Measurements from ENCODE around the gene EID2.

Gene EID2

GRCh38 chr19:39550197-39550596, 10.2 kb upstream of the EID2 start:
- no peak overlapping the region for H3K4me3 ChIP-seq (ENCODE audit: severe bottlenecking)

GRCh38 chr19:39546599-39546998, 6.6 kb upstream of the EID2 start:
- TF ChIP-seq CTCF (IDR thresholded peaks at IDR 0.05; ENCODE audit: poor library complexity, severe bottlenecking): no peak
- no peaks in the 10 kb centered on the region for H3K36me3 ChIP-seq (ENCODE audit: low read depth)
- H3K9me3 ChIP-seq (ENCODE audit: severe bottlenecking): no peaks in the 10 kb centered on the region
- no peak overlapping the region for H3K4me3 ChIP-seq (ENCODE audit: severe bottlenecking)
- H3K4me1 ChIP-seq (ENCODE audit: insufficient read depth, poor library complexity, severe bottlenecking): peaks cover 13% of the 10 kb centered on the region
- DNase-seq (ENCODE audit: low spot score) (no peak), ATAC-seq (ENCODE audit: low read depth) (0 out of 3 replicates have a peak, but pooled peaks have one; percentile 18)
- H3K27ac ChIP-seq (ENCODE audit: poor library complexity, severe bottlenecking): no peak overlapping the region
- no peaks in the 10 kb centered on the region for H3K27me3 ChIP-seq (ENCODE audit: insufficient read depth, poor library complexity, severe bottlenecking)

More at GRCh38 chr19:39550197-39550596, 10.2 kb upstream of the EID2 start:
- Histone ChIP-seq H3K4me1 (ENCODE audit: insufficient read depth, poor library complexity, severe bottlenecking) (no peaks in the 10 kb centered on the region), H3K9me3 (ENCODE audit: severe bottlenecking) (no peaks in the 10 kb centered on the region), H3K27me3 (ENCODE audit: insufficient read depth, poor library complexity, severe bottlenecking) (no peaks in the 10 kb centered on the region), H3K36me3 (ENCODE audit: low read depth) (no peaks in the 10 kb centered on the region), H3K27ac (ENCODE audit: poor library complexity, severe bottlenecking) (no peak overlapping the region)
- no peak for TF ChIP-seq CTCF (IDR thresholded peaks at IDR 0.05; ENCODE audit: poor library complexity, severe bottlenecking)
- DNase-seq (ENCODE audit: low spot score): no peak
- no peak for ATAC-seq (ENCODE audit: low read depth)

- no peak for TF ChIP-seq CTCF (IDR thresholded peaks at IDR 0.05; ENCODE audit: poor library complexity, severe bottlenecking)
- Histone ChIP-seq H3K27ac (ENCODE audit: poor library complexity, severe bottlenecking) (no peak overlapping the region), H3K4me1 (ENCODE audit: insufficient read depth, poor library complexity, severe bottlenecking) (peaks cover 17% of the 10 kb centered on the region), H3K27me3 (ENCODE audit: insufficient read depth, poor library complexity, severe bottlenecking) (no peaks in the 10 kb centered on the region), H3K4me3 (ENCODE audit: severe bottlenecking) (no peak overlapping the region), H3K9me3 (ENCODE audit: severe bottlenecking) (no peaks in the 10 kb centered on the region), H3K36me3 (ENCODE audit: low read depth) (no peaks in the 10 kb centered on the region)
- DNase-seq (ENCODE audit: low spot score): no peak
- ATAC-seq (ENCODE audit: low read depth): no peak
Observed at GRCh38 chr19:39544911-39545310, 5.0 kb upstream of the EID2 start.

GRCh38 chr19:39544226-39544903, 4.4 kb upstream of the EID2 start:
- H3K9me3 ChIP-seq (ENCODE audit: severe bottlenecking): no peaks in the 10 kb centered on the region
- H3K27me3 ChIP-seq (ENCODE audit: insufficient read depth, poor library complexity, severe bottlenecking): no peaks in the 10 kb centered on the region
- H3K4me3 ChIP-seq (ENCODE audit: severe bottlenecking): no peak overlapping the region
- H3K4me1 ChIP-seq (ENCODE audit: insufficient read depth, poor library complexity, severe bottlenecking): peaks cover 17% of the 10 kb centered on the region
- peak overlapping the region; percentile 55 for H3K27ac ChIP-seq (ENCODE audit: poor library complexity, severe bottlenecking)
- no peak for ATAC-seq (ENCODE audit: low read depth)
- H3K36me3 ChIP-seq (ENCODE audit: low read depth): no peaks in the 10 kb centered on the region
- TF ChIP-seq CTCF (IDR thresholded peaks at IDR 0.05; ENCODE audit: poor library complexity, severe bottlenecking): no peak
- no peak for DNase-seq (ENCODE audit: low spot score)

- Histone ChIP-seq H3K9me3 (ENCODE audit: severe bottlenecking) (no peaks in the 10 kb centered on the region), H3K27ac (ENCODE audit: poor library complexity, severe bottlenecking) (peak overlapping the region; percentile 55)
- peak; percentile 76 for ATAC-seq (ENCODE audit: low read depth)
Observed at GRCh38 chr19:39543477-39543857, 3.5 kb upstream of the EID2 start.

More at GRCh38 chr19:39543477-39543857, 3.5 kb upstream of the EID2 start:
- no peak for TF ChIP-seq CTCF (IDR thresholded peaks at IDR 0.05; ENCODE audit: poor library complexity, severe bottlenecking)
- Histone ChIP-seq H3K36me3 (ENCODE audit: low read depth) (peaks cover 5% of the 10 kb centered on the region; the same call in 1 of the 2 replicates), H3K4me1 (ENCODE audit: insufficient read depth, poor library complexity, severe bottlenecking) (peaks cover 23% of the 10 kb centered on the region), H3K27me3 (ENCODE audit: insufficient read depth, poor library complexity, severe bottlenecking) (no peaks in the 10 kb centered on the region), H3K4me3 (ENCODE audit: severe bottlenecking) (no peak overlapping the region)
- no peak for DNase-seq (ENCODE audit: low spot score)
